ENCODE measurements around the gene MAD1L1.

GRCh38 chr7:1990001-1990670, 242.6 kb downstream of the MAD1L1 start:
- TF ChIP-seq POLR2A (IDR thresholded peaks at IDR 0.05; ENCODE audit: borderline replicate concordance, extremely low read depth, insufficient read depth, insufficient read length): no peak
- TF ChIP-seq CTCF (IDR thresholded peaks at IDR 0.05 in 2 of 3, conservative IDR thresholded peaks at IDR 0.05 in 1 of 3; ENCODE audit: borderline replicate concordance in 1 of 3, insufficient read depth in 1 of 3, low read depth in 2 of 3, low read length in 2 of 3): no peak
- no peak for TF ChIP-seq EZH2phosphoT487 (IDR thresholded peaks at IDR 0.05; ENCODE audit: borderline replicate concordance)
- TF ChIP-seq MAX (IDR thresholded peaks at IDR 0.05): no peak
- no peak for TF ChIP-seq POLR2AphosphoS5 (IDR thresholded peaks at IDR 0.05; ENCODE audit: low read depth, low read length)
- TF ChIP-seq FOSL1 (IDR thresholded peaks at IDR 0.05; ENCODE audit: low read depth): no peak
- no peak for TF ChIP-seq CEBPB (IDR thresholded peaks at IDR 0.05; ENCODE audit: low read depth)
